OCI-LY7 (cell line): ENCODE results near the gene IFI6. TPM values are rescaled to one million over a fixed set of nuclear protein-coding genes. Genes with fewer than 3 reads are reported as not detected.

ENCODE experiments used
- BruUV-seq: library from RNA; stranded (reverse); fragments of 400-500 nt; replicated peaks from 2 replicates; lab custom pipeline; 2021; lab: Mats Ljungman, UMichigan
- CTCF ChIA-PET: fragments of 300-600 bp; sonication (Branson Sonifier 250); formaldehyde crosslinking; loops from one replicate; lab custom pipeline; 2022; ENCODE audit warnings: antibody characterized with exemption; ENCODE audit not compliant: unreplicated experiment; lab: Charles Lee
- POLR2A ChIA-PET: fragments of 300-600 bp; sonication (Branson Sonifier 250); formaldehyde crosslinking; loops from one replicate; lab custom pipeline; 2022; ENCODE audit warnings: antibody characterized with exemption; lab: Charles Lee
- DNase-seq: peaks from one replicate; pipeline ENCODE4 v3.0.0-alpha.2; 2015; ENCODE audit warnings: low spot score
- H2AFZ ChIP-seq: fragments of 200-600 bp; sonication (generic), shearing (Covaris generic); 2 replicates; pipeline ENCODE4 v1.6.1; 2014; ENCODE audit warnings: mild to moderate bottlenecking, antibody characterized with exemption, low read length, moderate library complexity
- H3K27ac ChIP-seq: fragments of 200-600 bp; sonication (generic); 2 replicates; pipeline ENCODE4 v1.5.1; 2014; ENCODE audit warnings: mixed run types, low read depth, mild to moderate bottlenecking, moderate library complexity, low read length, inconsistent platforms; ENCODE audit not compliant: poor library complexity, severe bottlenecking
- H3K36me3 ChIP-seq: fragments of 200-600 bp; sonication (generic); 2 replicates; pipeline ENCODE4 v1.6.1; 2014; ENCODE audit warnings: mild to moderate bottlenecking, antibody characterized with exemption, low read length, moderate library complexity, mixed read lengths; ENCODE audit not compliant: insufficient read depth
- H3K4me1 ChIP-seq: fragments of 200-600 bp; sonication (generic); 2 replicates; pipeline ENCODE4 v1.5.1; 2014; ENCODE audit warnings: mild to moderate bottlenecking, low read length; ENCODE audit not compliant: insufficient read depth, poor library complexity, severe bottlenecking
- H3K4me2 ChIP-seq: fragments of 200-600 bp; sonication (generic); 2 replicates; pipeline ENCODE4 v1.6.1; 2014; ENCODE audit warnings: mild to moderate bottlenecking, low read length
- H3K4me3 ChIP-seq: fragments of 200-600 bp; sonication (generic); 2 replicates; pipeline ENCODE4 v1.5.1; 2014; ENCODE audit warnings: mild to moderate bottlenecking, low read depth, low read length; ENCODE audit not compliant: poor library complexity, severe bottlenecking
- H3K79me2 ChIP-seq: fragments of 200-600 bp; sonication (generic); 2 replicates; pipeline ENCODE4 v1.6.1; 2016; ENCODE audit warnings: low read depth, mild to moderate bottlenecking, low read length, moderate library complexity, mixed read lengths; ENCODE audit not compliant: insufficient read depth
- H3K9me2 ChIP-seq: fragments of 200-600 bp; sonication (generic); 2 replicates; pipeline ENCODE4 v1.6.1; 2016; ENCODE audit warnings: mild to moderate bottlenecking, low read length, mixed read lengths; ENCODE audit not compliant: insufficient read depth
- H3K9me3 ChIP-seq: fragments of 200-600 bp; sonication (generic); 2 replicates; pipeline ENCODE4 v1.6.1; 2014; ENCODE audit warnings: mild to moderate bottlenecking, mixed run types, low read length, mixed read lengths
- H4K20me1 ChIP-seq: fragments of 200-600 bp; sonication (generic); 2 replicates; pipeline ENCODE4 v1.6.1; 2014; ENCODE audit warnings: mild to moderate bottlenecking, antibody characterized with exemption, low read length, moderate library complexity, mixed read lengths; ENCODE audit not compliant: insufficient read depth
- CTCF ChIP-seq: fragments of 200-600 bp; sonication (generic); conservative IDR thresholded peaks from 2 replicates; pipeline ENCODE4 v1.5.1; 2014; ENCODE audit warnings: mild to moderate bottlenecking, antibody characterized with exemption, low read length, moderate library complexity, mixed read lengths
- EZH2phosphoT487 ChIP-seq: fragments of 200-600 bp; sonication (generic); IDR thresholded peaks from 2 replicates; pipeline ENCODE4 v1.6.1; 2018; ENCODE audit warnings: low read depth, borderline replicate concordance, mild to moderate bottlenecking, mixed run types, antibody characterized with exemption, low read length, moderate library complexity, mixed read lengths
- intact Hi-C: fragments of 100-400 bp; cut with micrococcal nuclease; formaldehyde crosslinking; loops from one replicate; pipeline ENCODE4 v1.10.0; 2022; ENCODE audit not compliant: unreplicated experiment
- total RNA-seq, 2 experiments: library from RNA; depleted of rRNA in 1 of 2; stranded (reverse); fragments of >200 nt in 1 of 2; shearing (Covaris generic) in 1 of 2; gene quantifications; 2 replicates each; pipeline ENCODE4 v1.2.3, GENCODE V29; 2014 to 2022

The IFI6 gene
- total RNA-seq, 2 experiments from 2014 or later = 6.0 to 7.7 TPM

- no peaks in the 10 kb centered on the region for H3K9me2 ChIP-seq
- no peaks in the 10 kb centered on the region for H3K36me3 ChIP-seq
- no peaks in the 10 kb centered on the region for H3K9me3 ChIP-seq
- TF ChIP-seq EZH2phosphoT487 = no peak
- no peak for TF ChIP-seq CTCF
- H3K4me3 ChIP-seq = peak overlapping the region; percentile 69
- CTCF ChIA-PET = interaction anchor here (1.0 to 1.2 kb wide), 2 partner anchors 51 to 52 kb away, joined by 3 to 4 read pairs; no protein-coding TSS in a partner anchor
- H3K4me2 ChIP-seq = peak overlapping the region; percentile 82
- H3K27ac ChIP-seq = peak overlapping the region; percentile 38
- BruUV-seq = no TSS peak
- no peaks in the 10 kb centered on the region for H4K20me1 ChIP-seq
- intact Hi-C loops = loop anchor here (10.0 kb wide), 1 partner anchor 336 kb away; the partner anchor contains the start of gene TMEM222
- no peak for DNase-seq
- POLR2A ChIA-PET = interaction anchor here (0.9 to 3.8 kb wide), 6 partner anchors 20 to 52 kb away, joined by 3 to 34 read pairs (median 4); no protein-coding TSS in a partner anchor
- no peaks in the 10 kb centered on the region for H3K79me2 ChIP-seq
- peak overlapping the region; percentile 65; the same call in 1 of the 2 replicates for H2AFZ ChIP-seq
- H3K4me1 ChIP-seq = peaks cover 55% of the 10 kb centered on the region
These were observed 11.6 kb downstream of the IFI6 start for GRCh38 chr1:27660300-27660835.

GRCh38 chr1:27659497-27660299, 12.3 kb downstream of the IFI6 start:
- ChIA-PET CTCF (interaction anchor here (1.0 kb wide), 1 partner anchor 52 kb away, joined by 3 read pairs; no protein-coding TSS in a partner anchor), POLR2A (interaction anchor here (1.0 to 3.8 kb wide), 2 partner anchors 34 to 51 kb away, joined by 3 to 34 read pairs; no protein-coding TSS in a partner anchor)
- peaks cover 55% of the 10 kb centered on the region for H3K4me1 ChIP-seq
- H3K79me2 ChIP-seq = no peaks in the 10 kb centered on the region
- DNase-seq = peak; percentile 94
- peak overlapping the region; percentile 82 for H3K4me2 ChIP-seq
- H3K9me2 ChIP-seq = no peaks in the 10 kb centered on the region
- BruUV-seq = no TSS peak
- H3K4me3 ChIP-seq = peak overlapping the region; percentile 69
- H3K27ac ChIP-seq = peak overlapping the region; percentile 80
- intact Hi-C loops = loop anchor here (10.0 kb wide), 1 partner anchor 335 kb away; the partner anchor contains the start of gene TMEM222
- H3K36me3 ChIP-seq = no peaks in the 10 kb centered on the region
- H4K20me1 ChIP-seq = no peaks in the 10 kb centered on the region
- H2AFZ ChIP-seq = peak overlapping the region; percentile 65; the same call in 1 of the 2 replicates
- TF ChIP-seq EZH2phosphoT487 (no peak), CTCF (0 out of 2 replicates have a peak, but pooled peaks have one; percentile 8)
- no peaks in the 10 kb centered on the region for H3K9me3 ChIP-seq
